CD14-positive monocyte (primary cell): ENCODE results near the gene STRN3. TPM values are rescaled to one million over a fixed set of nuclear protein-coding genes. Genes with fewer than 3 reads are reported as not detected.

Experiments
- DNase-seq, 3 donors: peaks; one replicate each; pipeline ENCODE4 v3.0.0-alpha.2; 2011 to 2022
- H2AFZ ChIP-seq: 2 replicates; pipeline ENCODE4 v1.6.0; 2012; ENCODE audit warnings: mild to moderate bottlenecking, low read depth, low read length, inconsistent platforms; ENCODE audit not compliant: insufficient read depth, poor library complexity, severe bottlenecking
- H3K27ac ChIP-seq, 2 donors: 1 replicate in 1 of 2; 2 replicates in 1 of 2; pipeline ENCODE4 v1.5.1; 2012 to 2013; ENCODE audit warnings: low read length in 2 of 2, control low read depth in 1 of 2, inconsistent platforms in 1 of 2, low read depth in 1 of 2, mild to moderate bottlenecking in 1 of 2
- H3K27me3 ChIP-seq, 2 donors: one replicate each; pipeline versions ENCODE4 v1.6.0 to v1.6.1; 2011 to 2013; ENCODE audit warnings: low read length in 2 of 2; ENCODE audit not compliant: control insufficient read depth in 2 of 2, insufficient read depth in 2 of 2
- H3K36me3 ChIP-seq, 2 donors: replicated peaks in 1 of 2; 1 replicate in 1 of 2; 2 replicates in 1 of 2; pipeline versions ENCODE4 v1.5.1 to v1.6.1; 2012 to 2013; ENCODE audit warnings: low read length in 2 of 2, control low read depth in 1 of 2, inconsistent platforms in 1 of 2, mild to moderate bottlenecking in 1 of 2; ENCODE audit not compliant: insufficient read depth in 2 of 2, control insufficient read depth in 1 of 2
- H3K4me1 ChIP-seq, 2 donors: 1 replicate in 1 of 2; 2 replicates in 1 of 2; pipeline versions ENCODE4 v1.5.1 to v1.6.1; 2012 to 2013; ENCODE audit warnings: low read length in 2 of 2, control low read depth in 1 of 2, inconsistent platforms in 1 of 2, mild to moderate bottlenecking in 1 of 2, moderate library complexity in 1 of 2; ENCODE audit not compliant: insufficient read depth in 2 of 2, control insufficient read depth in 1 of 2
- H3K4me2 ChIP-seq: replicated peaks from 2 replicates; pipeline ENCODE3; 2012; ENCODE audit warnings: low read length, moderate library complexity, mild to moderate bottlenecking; ENCODE audit not compliant: poor library complexity, severe bottlenecking; ENCODE audit errors: extremely low read depth
- H3K4me3 ChIP-seq, 3 experiments: fragments of 200-600 bp in 1 of 3; sonication (generic) in 1 of 3; replicated peaks in 1 of 3; 1 replicate in 2 of 3; 2 replicates in 1 of 3; pipeline ENCODE4 v1.5.1; 2011 to 2013; ENCODE audit warnings: low read length in 3 of 3, mild to moderate bottlenecking in 3 of 3, control low read depth in 2 of 3, low read depth in 2 of 3, inconsistent platforms in 1 of 3, moderate library complexity in 1 of 3
- H3K79me2 ChIP-seq: 2 replicates; pipeline ENCODE4 v1.6.0; 2012; ENCODE audit warnings: mild to moderate bottlenecking, control low read depth, inconsistent platforms, low read length, moderate library complexity; ENCODE audit not compliant: insufficient read depth
- H3K9ac ChIP-seq: 2 replicates; pipeline ENCODE4 v1.6.0; 2017; ENCODE audit warnings: low read length, mild to moderate bottlenecking; ENCODE audit not compliant: insufficient read depth, poor library complexity, severe bottlenecking
- H3K9me3 ChIP-seq, 2 donors: replicated peaks in 1 of 2; 1 replicate in 1 of 2; 2 replicates in 1 of 2; pipeline versions ENCODE4 v1.5.1 to v1.6.1; 2012 to 2013; ENCODE audit warnings: low read length in 2 of 2, control low read depth in 1 of 2; ENCODE audit not compliant: control insufficient read depth in 1 of 2, insufficient read depth in 1 of 2
- H4K20me1 ChIP-seq: 2 replicates; pipeline ENCODE4 v1.6.0; 2012; ENCODE audit warnings: mild to moderate bottlenecking, low read length, control low read depth, moderate library complexity; ENCODE audit not compliant: insufficient read depth
- H3K27ac Mint-ChIP-seq, 7 donors: one replicate each; pipeline ENCODE4 v1.8.0; 2020; ENCODE audit warnings: mild to moderate bottlenecking in 7 of 7, mixed read lengths in 7 of 7, moderate library complexity in 6 of 7, inconsistent platforms in 2 of 7
- H3K27me3 Mint-ChIP-seq, 3 donors: one replicate each; pipeline ENCODE4 v1.8.0; 2021 to 2022; ENCODE audit warnings: low read depth in 3 of 3, mild to moderate bottlenecking in 3 of 3, mixed read lengths in 3 of 3, moderate library complexity in 3 of 3, inconsistent platforms in 1 of 3
- H3K36me3 Mint-ChIP-seq, 2 donors: one replicate each; pipeline ENCODE4 v1.8.0; 2020; ENCODE audit warnings: mixed read lengths in 2 of 2, inconsistent platforms in 1 of 2, mild to moderate bottlenecking in 1 of 2
- H3K4me1 Mint-ChIP-seq: one replicate; pipeline ENCODE4 v1.8.0; 2020; ENCODE audit warnings: mild to moderate bottlenecking, mixed read lengths
- H3K4me3 Mint-ChIP-seq, 2 donors: one replicate each; pipeline ENCODE4 v1.8.0; 2020; ENCODE audit warnings: mild to moderate bottlenecking in 2 of 2, mixed read lengths in 2 of 2, moderate library complexity in 1 of 2
- H3K9me3 Mint-ChIP-seq, 7 donors: one replicate each; pipeline ENCODE4 v1.8.0; 2020 to 2022; ENCODE audit warnings: mixed read lengths in 7 of 7, mild to moderate bottlenecking in 6 of 7, moderate library complexity in 6 of 7, inconsistent platforms in 2 of 7
- CTCF ChIP-seq: fragments of 200-600 bp; IDR thresholded peaks from one replicate; pipeline ENCODE4 v1.8.0; 2022; ENCODE audit warnings: antibody characterized with exemption, mild to moderate bottlenecking
- WGBS: methylation state at CpG from one replicate; pipeline ENCODE4 v1.1.5; 2013; ENCODE audit warnings: missing lambda C conversion rate; ENCODE audit not compliant: insufficient coverage; 5-methylcytosine and 5-hydroxymethylcytosine counted together
- intact Hi-C, 2 donors: fragments of 100-400 bp; cut with micrococcal nuclease; formaldehyde crosslinking; loops; one replicate each; pipeline versions ENCODE4 v1.15.0 to v1.15.1; 2023
- polyA plus RNA-seq, 3 donors: library from polyadenylated mRNA; depleted of rRNA in 1 of 3; unstranded in 2 of 3; stranded (reverse) in 1 of 3; fragments of 300-500 nt in 2 of 3; fragments of >200 nt in 1 of 3; fragmentation: Illumina TruSeq in 2 of 3; gene quantifications; 1 replicate in 2 of 3; 2 replicates in 1 of 3; pipeline ENCODE4 v1.2.3, GENCODE V29; 2012 to 2021

Gene STRN3
- polyA plus RNA-seq, 3 donors, result 1.0 to 12.0 (median 3.8) TPM

- Histone ChIP-seq H3K4me2 (no peak overlapping the region), H3K4me1 (peaks cover 14 to 25% of the 10 kb centered on the region in 2 donors), H3K36me3 (peaks cover 2 to 26% of the 10 kb centered on the region in 2 donors), H3K9ac (no peak overlapping the region), H3K27me3 (no peaks in the 10 kb centered on the region), H4K20me1 (peaks cover 72% of the 10 kb centered on the region), H3K9me3 (peaks cover 10 to 22% of the 10 kb centered on the region in 2 donors), H3K79me2 (peaks cover 92% of the 10 kb centered on the region), H3K27ac (peak overlapping the region in 1 of 2 donors; percentile 64), H2AFZ (no peak overlapping the region), H3K4me3 (no peak overlapping the region)
- Mint-ChIP-seq H3K27ac (peak overlapping the region in 1 of 7 donors; percentile 80), H3K9me3 (peaks cover 7 to 21% (median 12%) of the 10 kb centered on the region in 7 donors), H3K4me1 (peaks cover 26% of the 10 kb centered on the region), H3K36me3 (peaks cover 16 to 31% of the 10 kb centered on the region in 2 donors), H3K4me3 (no peak overlapping the region), H3K27me3 (peaks cover 0 to 2% (median 0%) of the 10 kb centered on the region in 3 donors)
- intact Hi-C loops, result no loop called here
- TF ChIP-seq CTCF, result no peak
- DNase-seq, result no peak
- WGBS, result 83% methylated on average over 1 of the region's 3 CpGs
Observed at GRCh38 chr14:30995689-30996088, 30.5 kb downstream of the STRN3 start.

GRCh38 chr14:30994681-30995620 is 31.2 kb downstream of the STRN3 start:
- peaks cover 7 to 18% (median 12%) of the 10 kb centered on the region in 7 donors for H3K9me3 Mint-ChIP-seq
- peaks cover 26% of the 10 kb centered on the region for H3K4me1 Mint-ChIP-seq
- H4K20me1 ChIP-seq, result peaks cover 77% of the 10 kb centered on the region
- no peaks in the 10 kb centered on the region for H3K27me3 Mint-ChIP-seq
- peaks cover 91% of the 10 kb centered on the region for H3K79me2 ChIP-seq
- intact Hi-C loops, result no loop called here
- peak overlapping the region; percentile 1 to 79 (median 52) for H3K27ac Mint-ChIP-seq
- H3K36me3 ChIP-seq, result peaks cover 0 to 21% of the 10 kb centered on the region in 2 donors
- peaks cover 14 to 25% of the 10 kb centered on the region in 2 donors for H3K4me1 ChIP-seq
- 0% methylated on average over 1 of the region's 4 CpGs for WGBS
- H3K9me3 ChIP-seq, result peaks cover 10 to 20% of the 10 kb centered on the region in 2 donors
- H3K9ac ChIP-seq, result no peak overlapping the region
- peak overlapping the region; percentile 5 for H3K4me2 ChIP-seq
- H2AFZ ChIP-seq, result no peak overlapping the region
- peak; percentile 3 to 12 (median 10) for DNase-seq
- H3K4me3 Mint-ChIP-seq, result peak overlapping the region in 1 of 2 donors; percentile 13
- no peak for TF ChIP-seq CTCF
- H3K27me3 ChIP-seq, result no peaks in the 10 kb centered on the region
- H3K4me3 ChIP-seq, result no peak overlapping the region
- peaks cover 16 to 26% of the 10 kb centered on the region in 2 donors for H3K36me3 Mint-ChIP-seq
- peak overlapping the region in 1 of 2 donors; percentile 64 for H3K27ac ChIP-seq
